T-cell (primary cell): ENCODE data around the gene ATP1A2. TPM values are rescaled to one million over a fixed set of nuclear protein-coding genes. Genes with fewer than 3 reads are reported as not detected.
A peak's percentile ranks its signal among the peaks of the same experiment; 100 is the strongest.

Source experiments
- ATAC-seq, 4 experiments: fragments of 200-7000 bp in 3 of 4; fragments of 150-1000 bp in 1 of 4; cut with Tn5 transposase; replicated peaks in 1 of 4; 1 replicate in 3 of 4; 2 replicates in 1 of 4; pipeline ENCODE4 v1.10.0; 2021; ENCODE audit warnings: moderate library complexity in 3 of 4, mild to moderate bottlenecking in 2 of 4, moderate number of reproducible peaks in 1 of 4
- CTCF ChIA-PET, 2 donors: fragments of 300-600 bp; sonication (Branson Sonifier 250); formaldehyde crosslinking; loops; one replicate each; lab custom pipeline; 2022; ENCODE audit warnings: antibody characterized with exemption in 2 of 2; lab: Charles Lee
- POLR2A ChIA-PET, 2 donors: fragments of 300-600 bp; sonication (Branson Sonifier 250); formaldehyde crosslinking; loops; one replicate each; lab custom pipeline; 2022; ENCODE audit warnings: antibody characterized with exemption in 2 of 2; lab: Charles Lee
- DNase-seq, 35 experiments: peaks; one replicate each; pipeline versions ENCODE4 v3.0.0 to v3.0.0-alpha.2; 2013 to 2023
- H3K27ac ChIP-seq: one replicate; pipeline ENCODE4 v1.5.1; 2013; ENCODE audit warnings: low read length
- H3K27me3 ChIP-seq, 2 experiments: replicated peaks in 1 of 2; 1 replicate in 1 of 2; 2 replicates in 1 of 2; pipeline versions ENCODE4 v1.6.1 to v1.7.0; 2013; ENCODE audit warnings: low read length in 1 of 2, mixed read lengths in 1 of 2; ENCODE audit not compliant: control insufficient read depth in 2 of 2, insufficient read depth in 2 of 2; ENCODE audit errors: extremely low read depth in 1 of 2
- H3K36me3 ChIP-seq, 2 donors: 1 replicate in 1 of 2; 2 replicates in 1 of 2; pipeline versions ENCODE4 v1.6.1 to v1.7.0; 2013; ENCODE audit warnings: low read length in 1 of 2; ENCODE audit not compliant: control insufficient read depth in 2 of 2, insufficient read depth in 1 of 2; ENCODE audit errors: extremely low read depth in 1 of 2
- H3K4me1 ChIP-seq, 2 experiments: 1 replicate in 1 of 2; 2 replicates in 1 of 2; pipeline versions ENCODE4 v1.6.1 to v1.7.0; 2013; ENCODE audit warnings: low read length in 2 of 2, mixed read lengths in 1 of 2; ENCODE audit not compliant: insufficient read depth in 2 of 2, control insufficient read depth in 1 of 2; ENCODE audit errors: extremely low read depth in 1 of 2
- H3K4me3 ChIP-seq, 2 donors: 1 replicate in 1 of 2; 2 replicates in 1 of 2; pipeline versions ENCODE4 v1.5.1 to v1.7.0; 2013; ENCODE audit warnings: mild to moderate bottlenecking in 2 of 2, low read length in 1 of 2, moderate library complexity in 1 of 2; ENCODE audit not compliant: control insufficient read depth in 1 of 2; ENCODE audit errors: extremely low read depth in 1 of 2
- H3K9me3 ChIP-seq: 2 replicates; pipeline ENCODE4 v1.7.0; 2013
- H3K27ac Mint-ChIP-seq, 2 donors: one replicate each; pipeline ENCODE4 v1.8.0; 2020 to 2021; ENCODE audit warnings: mild to moderate bottlenecking in 2 of 2, mixed read lengths in 2 of 2
- H3K27me3 Mint-ChIP-seq, 2 donors: one replicate each; pipeline ENCODE4 v1.8.0; 2021 to 2022; ENCODE audit warnings: mixed read lengths in 2 of 2
- H3K36me3 Mint-ChIP-seq: one replicate; pipeline ENCODE4 v1.8.0; 2021; ENCODE audit warnings: mixed read lengths
- H3K4me1 Mint-ChIP-seq, 3 donors: one replicate each; pipeline ENCODE4 v1.8.0; 2020 to 2022; ENCODE audit warnings: mixed read lengths in 3 of 3, mild to moderate bottlenecking in 1 of 3
- H3K4me3 Mint-ChIP-seq, 3 donors: one replicate each; pipeline ENCODE4 v1.8.0; 2020 to 2022; ENCODE audit warnings: mild to moderate bottlenecking in 3 of 3, mixed read lengths in 3 of 3, moderate library complexity in 3 of 3
- H3K9me3 Mint-ChIP-seq, 3 donors: one replicate each; pipeline ENCODE4 v1.8.0; 2020 to 2022; ENCODE audit warnings: mixed read lengths in 3 of 3
- WGBS: methylation state at CpG from one replicate; pipeline ENCODE4 v1.1.5; 2013; ENCODE audit warnings: missing lambda C conversion rate; ENCODE audit not compliant: insufficient coverage; 5-methylcytosine and 5-hydroxymethylcytosine counted together
- total RNA-seq, 35 experiments: library from RNA in 6 of 35; stranded (reverse) in 6 of 35; fragments of 120-200 nt in 1 of 35; gene quantifications; one replicate each; pipeline versions ENCODE4 v1.2.1 to v1.2.4 and lab custom pipeline; 2013 to 2026

ATP1A2 gene
- total RNA-seq, 5 donors from 2014 or later (not counting 1 experiment from before 2014, with no cell fraction given): 0.10 to 0.26 TPM; not detected in 3

- no peak overlapping the region for H3K4me3 ChIP-seq
- ChIA-PET POLR2A (no interaction called here), CTCF (interaction anchor here (0.6 to 2.7 kb wide), 8 partner anchors 9 to 949 kb away, joined by 3 to 19 read pairs (median 4); partner anchors contain the start of genes DCAF8 (in 1 of the 2) and KCNJ10 (in 1 of the 2))
- Mint-ChIP-seq H3K27me3 (peaks cover 40 to 69% of the 10 kb centered on the region in 2 donors), H3K9me3 (no peaks in the 10 kb centered on the region), H3K4me3 (no peak overlapping the region), H3K27ac (no peak overlapping the region), H3K36me3 (no peaks in the 10 kb centered on the region), H3K4me1 (peaks cover 4 to 7% (median 5%) of the 10 kb centered on the region in 3 donors)
- H3K27ac ChIP-seq: no peak overlapping the region
- ATAC-seq (no peak), DNase-seq (no peak)
- no peaks in the 10 kb centered on the region for H3K36me3 ChIP-seq
- H3K27me3 ChIP-seq: peaks cover 15 to 49% of the 10 kb centered on the region in 2 experiments
- H3K4me1 ChIP-seq: peaks cover 0 to 15% of the 10 kb centered on the region in 2 experiments
- no peaks in the 10 kb centered on the region for H3K9me3 ChIP-seq
- no CpG with 5 or more reads among the region's 4 CpGs for WGBS
Observed at GRCh38 chr1:160079448-160079847, 36.1 kb upstream of the ATP1A2 start.

- Histone ChIP-seq H3K4me1 (peaks cover 0 to 17% of the 10 kb centered on the region in 2 experiments), H3K9me3 (no peaks in the 10 kb centered on the region), H3K4me3 (no peak overlapping the region), H3K27me3 (peaks cover 15 to 49% of the 10 kb centered on the region in 2 experiments), H3K27ac (no peak overlapping the region), H3K36me3 (no peaks in the 10 kb centered on the region)
- H3K9me3 Mint-ChIP-seq: no peaks in the 10 kb centered on the region
- POLR2A ChIA-PET: interaction anchor here in 1 of 2 donors (0.7 kb wide), 1 partner anchor 155 kb away, joined by 7 read pairs; no protein-coding TSS in a partner anchor
- H3K36me3 Mint-ChIP-seq: peaks cover 3% of the 10 kb centered on the region
- no peak for DNase-seq
- no peak for ATAC-seq
- CTCF ChIA-PET: interaction anchor here (0.5 to 1.6 kb wide), 9 partner anchors 10 to 256 kb away, joined by 3 to 8 read pairs (median 3); partner anchors contain the start of genes DCAF8 (in 1 of the 2) and KCNJ10 (in 1 of the 2)
- 80% methylated on average over 1 of the region's 6 CpGs for WGBS
- H3K27ac Mint-ChIP-seq: no peak overlapping the region
- peaks cover 7 to 11% (median 10%) of the 10 kb centered on the region in 3 donors for H3K4me1 Mint-ChIP-seq
- no peak overlapping the region for H3K4me3 Mint-ChIP-seq
- peaks cover 40 to 61% of the 10 kb centered on the region in 2 donors for H3K27me3 Mint-ChIP-seq
Observed at GRCh38 chr1:160080381-160081100, 35.0 kb upstream of the ATP1A2 start.

- 37% methylated on average over 6 of the region's 14 CpGs for WGBS
- Histone ChIP-seq H3K27ac (no peak within 1 kb of the TSS), H3K4me1 (peaks cover 0 to 20% of the 10 kb centered on the region in 2 experiments), H3K27me3 (peaks cover 15 to 49% of the 10 kb centered on the region in 2 experiments), H3K36me3 (no peaks in the 10 kb centered on the region), H3K4me3 (no peak within 1 kb of the TSS), H3K9me3 (no peaks in the 10 kb centered on the region)
- H3K9me3 Mint-ChIP-seq: no peaks in the 10 kb centered on the region
- CTCF ChIA-PET: interaction anchor here (0.6 to 1.6 kb wide), 7 partner anchors 27 to 256 kb away, joined by 3 to 8 read pairs (median 4); no protein-coding TSS in a partner anchor
- H3K27me3 Mint-ChIP-seq: peaks cover 40 to 55% of the 10 kb centered on the region in 2 donors
- no peak for ATAC-seq
- H3K4me1 Mint-ChIP-seq: peaks cover 12 to 17% (median 12%) of the 10 kb centered on the region in 3 donors
- no peak within 1 kb of the TSS for H3K4me3 Mint-ChIP-seq
- H3K36me3 Mint-ChIP-seq: peaks cover 6% of the 10 kb centered on the region
- no peak for DNase-seq
- POLR2A ChIA-PET: interaction anchor here in 1 of 2 donors (0.5 to 0.7 kb wide), 3 partner anchors 35 to 1995 kb away, joined by 6 to 10 read pairs (median 7); no protein-coding TSS in a partner anchor
- no peak within 1 kb of the TSS for H3K27ac Mint-ChIP-seq
Observed at GRCh38 chr1:160081261-160081936, 34.2 kb upstream of the ATP1A2 start, which contains the start of gene KCNJ9. TSS of gene KCNJ9 (plus strand) at chr1:160081538. CDS start at chr1:160084031, 2,493 bp downstream.

DNA sequence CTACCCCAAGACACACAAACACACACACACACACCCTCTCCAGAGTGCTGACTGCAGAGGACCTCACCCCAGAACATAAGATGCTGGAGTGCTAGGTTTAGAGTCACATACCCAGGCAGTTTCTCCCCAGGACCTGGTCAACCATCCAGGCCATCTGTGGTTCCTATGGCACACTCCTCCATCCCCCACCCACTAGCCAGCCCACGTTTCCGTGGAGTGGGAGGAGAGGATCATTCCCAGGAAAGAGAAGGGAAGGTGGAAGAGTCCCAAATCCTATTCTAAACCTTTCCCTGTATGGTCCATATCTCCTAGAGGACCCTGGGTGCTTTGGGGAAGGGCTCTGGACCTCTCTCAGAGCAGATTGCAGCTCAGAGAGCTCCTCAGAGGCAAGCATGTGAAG is 33.1 kb upstream of the ATP1A2 start:
- peaks cover 9% of the 10 kb centered on the region for H3K36me3 Mint-ChIP-seq
- no peaks in the 10 kb centered on the region for H3K9me3 ChIP-seq

GRCh38 chr1:160082926-160083325 is 32.6 kb upstream of the ATP1A2 start:
- H3K36me3 ChIP-seq: peaks cover 0 to 7% of the 10 kb centered on the region in 2 donors
- no peak overlapping the region for H3K4me3 ChIP-seq
- Mint-ChIP-seq H3K27ac (no peak overlapping the region), H3K27me3 (peaks cover 34 to 44% of the 10 kb centered on the region in 2 donors), H3K4me1 (peaks cover 12 to 17% (median 12%) of the 10 kb centered on the region in 3 donors), H3K36me3 (peaks cover 11% of the 10 kb centered on the region), H3K4me3 (peak overlapping the region; percentile 14 to 78 (median 62)), H3K9me3 (no peaks in the 10 kb centered on the region)
- WGBS: 50% methylated on average over 1 of the region's 3 CpGs
- H3K27me3 ChIP-seq: peaks cover 15 to 40% of the 10 kb centered on the region in 2 experiments
- no peak for ATAC-seq
- H3K27ac ChIP-seq: no peak overlapping the region
- no peaks in the 10 kb centered on the region for H3K9me3 ChIP-seq
- DNase-seq: no peak
- ChIA-PET CTCF (interaction anchor here (0.6 to 1.4 kb wide), 6 partner anchors 15 to 1759 kb away, joined by 3 to 10 read pairs (median 4); partner anchors contain the start of gene IGSF8 (in 1 of the 2)), POLR2A (no interaction called here)
- peaks cover 0 to 20% of the 10 kb centered on the region in 2 experiments for H3K4me1 ChIP-seq

More for the DNA sequence above, 33.1 kb upstream of the ATP1A2 start:
- no CpG with 5 or more reads among the region's 2 CpGs for WGBS
- Histone ChIP-seq H3K4me3 (no peak overlapping the region), H3K27ac (no peak overlapping the region), H3K4me1 (peaks cover 0 to 20% of the 10 kb centered on the region in 2 experiments), H3K27me3 (peaks cover 15 to 44% of the 10 kb centered on the region in 2 experiments), H3K36me3 (peaks cover 0 to 5% of the 10 kb centered on the region in 2 donors)
- POLR2A ChIA-PET: no interaction called here
- no peaks in the 10 kb centered on the region for H3K9me3 Mint-ChIP-seq
- DNase-seq (no peak), ATAC-seq (no peak)
- peaks cover 12 to 17% (median 12%) of the 10 kb centered on the region in 3 donors for H3K4me1 Mint-ChIP-seq
- H3K4me3 Mint-ChIP-seq: peak overlapping the region in 1 of 3 donors; percentile 78
- H3K27me3 Mint-ChIP-seq: peaks cover 35 to 46% of the 10 kb centered on the region in 2 donors
- no peak overlapping the region for H3K27ac Mint-ChIP-seq
- CTCF ChIA-PET: interaction anchor here (0.6 to 1.4 kb wide), 9 partner anchors 16 to 1759 kb away, joined by 3 to 10 read pairs (median 4); partner anchors contain the start of gene IGSF8 (in 1 of the 2)
